Breast epithelium (tissue), 3 donors: ENCODE results near the gene SLIT1.

Experiments
- POLR2A ChIP-seq: fragments of 450-650 bp; IDR thresholded peaks from one replicate; pipeline ENCODE4 v1.6.1; 2016; ENCODE audit warnings: antibody characterized with exemption, mild to moderate bottlenecking, moderate library complexity
- POLR2AphosphoS5 ChIP-seq, 3 donors: sonication (generic); formaldehyde crosslinking; IDR thresholded peaks; one replicate each; pipeline ENCODE4 v1.6.1; 2017; ENCODE audit warnings: antibody characterized with exemption in 3 of 3
- TF ChIP-seq, protein P1 (sequence below), 3 donors: fragments of 450-650 bp; IDR thresholded peaks; one replicate each; pipeline ENCODE4 v1.5.1; 2016 to 2017; ENCODE audit warnings: antibody characterized with exemption in 3 of 3, mild to moderate bottlenecking in 3 of 3, moderate library complexity in 3 of 3

DNA sequence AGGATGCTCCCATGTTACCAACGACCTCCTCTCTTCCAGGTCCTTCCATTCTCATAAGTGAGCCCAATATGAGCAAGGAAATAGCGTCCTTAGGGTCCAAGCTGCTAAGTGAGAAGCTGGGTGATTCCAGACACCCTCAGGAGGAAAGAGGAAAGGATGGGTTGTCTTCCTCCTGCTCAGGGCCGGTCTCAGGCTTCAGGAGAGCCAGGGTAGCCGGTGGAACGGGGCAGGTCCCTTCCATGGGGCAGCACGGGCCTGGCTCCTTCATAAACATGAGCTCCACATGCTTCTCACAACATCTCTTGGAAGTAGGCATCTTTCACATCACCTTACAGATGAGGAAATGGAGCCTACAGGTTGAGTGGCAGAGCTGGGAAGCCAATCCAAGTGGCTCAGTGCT is 12.7 kb downstream of the SLIT1 start:
- TF ChIP-seq, protein P1, sequence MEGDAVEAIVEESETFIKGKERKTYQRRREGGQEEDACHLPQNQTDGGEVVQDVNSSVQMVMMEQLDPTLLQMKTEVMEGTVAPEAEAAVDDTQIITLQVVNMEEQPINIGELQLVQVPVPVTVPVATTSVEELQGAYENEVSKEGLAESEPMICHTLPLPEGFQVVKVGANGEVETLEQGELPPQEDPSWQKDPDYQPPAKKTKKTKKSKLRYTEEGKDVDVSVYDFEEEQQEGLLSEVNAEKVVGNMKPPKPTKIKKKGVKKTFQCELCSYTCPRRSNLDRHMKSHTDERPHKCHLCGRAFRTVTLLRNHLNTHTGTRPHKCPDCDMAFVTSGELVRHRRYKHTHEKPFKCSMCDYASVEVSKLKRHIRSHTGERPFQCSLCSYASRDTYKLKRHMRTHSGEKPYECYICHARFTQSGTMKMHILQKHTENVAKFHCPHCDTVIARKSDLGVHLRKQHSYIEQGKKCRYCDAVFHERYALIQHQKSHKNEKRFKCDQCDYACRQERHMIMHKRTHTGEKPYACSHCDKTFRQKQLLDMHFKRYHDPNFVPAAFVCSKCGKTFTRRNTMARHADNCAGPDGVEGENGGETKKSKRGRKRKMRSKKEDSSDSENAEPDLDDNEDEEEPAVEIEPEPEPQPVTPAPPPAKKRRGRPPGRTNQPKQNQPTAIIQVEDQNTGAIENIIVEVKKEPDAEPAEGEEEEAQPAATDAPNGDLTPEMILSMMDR (IDR thresholded peaks at IDR 0.05): no peak
- TF ChIP-seq POLR2AphosphoS5 (IDR thresholded peaks at IDR 0.05): no peak
- TF ChIP-seq POLR2A: no peak
